ENCODE measurements around the gene INSRR.

Gene INSRR

GRCh38 chr1:156847591-156848460 lies 11.1 kb downstream of the INSRR start:
- no peak for DNase-seq

- no peak for DNase-seq
These were observed 12.3 kb downstream of the INSRR start for GRCh38 chr1:156846643-156847042.

GRCh38 chr1:156845953-156846545 lies 12.9 kb downstream of the INSRR start:
- DNase-seq = no peak

- DNase-seq = no peak
These were observed 13.6 kb downstream of the INSRR start for GRCh38 chr1:156845055-156845952.

- DNase-seq = no peak
These were observed 14.3 kb downstream of the INSRR start for GRCh38 chr1:156844638-156845037.

GRCh38 chr1:156844102-156844501 lies 14.8 kb downstream of the INSRR start:
- no peak for DNase-seq

GRCh38 chr1:156842618-156843300 lies 16.2 kb downstream of the INSRR start:
- no peak for DNase-seq

GRCh38 chr1:156841295-156841855 lies 17.5 kb downstream of the INSRR start:
- DNase-seq = no peak

GRCh38 chr1:156840898-156841279 lies 18.0 kb downstream of the INSRR start:
- no peak for DNase-seq

GRCh38 chr1:156840186-156840897 lies 18.6 kb downstream of the INSRR start:
- no peak for DNase-seq

- DNase-seq = no peak
These were observed 19.3 kb downstream of the INSRR start for GRCh38 chr1:156839426-156840109.

- peak; percentile 18 for DNase-seq
These were observed 19.9 kb downstream of the INSRR start for GRCh38 chr1:156838972-156839371.

GRCh38 chr1:156836892-156837291 lies 22.0 kb downstream of the INSRR start:
- DNase-seq = no peak

- no peak for DNase-seq
These were observed 22.8 kb downstream of the INSRR start for GRCh38 chr1:156836041-156836654.

- DNase-seq = no peak
These were observed 24.6 kb downstream of the INSRR start for GRCh38 chr1:156834322-156834721.

GRCh38 chr1:156833603-156834002 lies 25.3 kb downstream of the INSRR start:
- DNase-seq = no peak

- no peak for DNase-seq
These were observed 26.5 kb downstream of the INSRR start for GRCh38 chr1:156832434-156832833.

- DNase-seq = no peak
These were observed 30.4 kb downstream of the INSRR start for GRCh38 chr1:156828400-156829124.

- DNase-seq = peak; percentile 21
These were observed 32.3 kb downstream of the INSRR start for GRCh38 chr1:156826630-156827029.

- no peak for DNase-seq
These were observed 35.6 kb downstream of the INSRR start for GRCh38 chr1:156823210-156823790.
